IPS-20b (cell line): Measurements from ENCODE around the gene OR2W1.

Source experiments
- H3K27ac ChIP-seq: one replicate; pipeline ENCODE4 v1.5.1; 2013; ENCODE audit warnings: low read length
- H3K27me3 ChIP-seq: 2 replicates; pipeline ENCODE4 v1.6.1; 2013; ENCODE audit warnings: mild to moderate bottlenecking, low read length, inconsistent platforms; ENCODE audit not compliant: insufficient read depth
- H3K36me3 ChIP-seq: 2 replicates; pipeline ENCODE4 v1.6.1; 2013; ENCODE audit warnings: low read depth, mild to moderate bottlenecking, inconsistent platforms, low read length, moderate library complexity; ENCODE audit not compliant: insufficient read depth
- H3K4me1 ChIP-seq: 2 replicates; pipeline ENCODE4 v1.6.1; 2013; ENCODE audit warnings: mild to moderate bottlenecking, control low read depth, inconsistent platforms, low read length, moderate library complexity; ENCODE audit not compliant: insufficient read depth
- H3K4me3 ChIP-seq: 2 replicates; pipeline ENCODE4 v1.5.1; 2013; ENCODE audit warnings: mild to moderate bottlenecking, low read length, inconsistent platforms
- H3K9ac ChIP-seq: 2 replicates; pipeline ENCODE4 v1.6.1; 2013; ENCODE audit warnings: low read depth, mild to moderate bottlenecking, inconsistent platforms, low read length, moderate library complexity
- H3K9me3 ChIP-seq: 2 replicates; pipeline ENCODE4 v1.6.1; 2013; ENCODE audit warnings: mild to moderate bottlenecking, low read depth, low read length, inconsistent platforms; ENCODE audit not compliant: insufficient read depth

The OR2W1 gene, protein sequence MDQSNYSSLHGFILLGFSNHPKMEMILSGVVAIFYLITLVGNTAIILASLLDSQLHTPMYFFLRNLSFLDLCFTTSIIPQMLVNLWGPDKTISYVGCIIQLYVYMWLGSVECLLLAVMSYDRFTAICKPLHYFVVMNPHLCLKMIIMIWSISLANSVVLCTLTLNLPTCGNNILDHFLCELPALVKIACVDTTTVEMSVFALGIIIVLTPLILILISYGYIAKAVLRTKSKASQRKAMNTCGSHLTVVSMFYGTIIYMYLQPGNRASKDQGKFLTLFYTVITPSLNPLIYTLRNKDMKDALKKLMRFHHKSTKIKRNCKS

GRCh38 chr6:29045075-29045474, at the start of gene OR2W1:
Gene OR2W1, minus strand, starts transcription at chr6:29045175. Its CDS starts 0 bp downstream, at chr6:29045175.
- H3K27ac ChIP-seq, result no peak within 1 kb of the TSS
- H3K36me3 ChIP-seq, result no peaks in the 10 kb centered on the region
- no peak within 1 kb of the TSS for H3K4me3 ChIP-seq
- H3K27me3 ChIP-seq, result no peaks in the 10 kb centered on the region
- H3K9ac ChIP-seq, result no peak within 1 kb of the TSS
- no peaks in the 10 kb centered on the region for H3K4me1 ChIP-seq
- H3K9me3 ChIP-seq, result no peaks in the 10 kb centered on the region

DNA sequence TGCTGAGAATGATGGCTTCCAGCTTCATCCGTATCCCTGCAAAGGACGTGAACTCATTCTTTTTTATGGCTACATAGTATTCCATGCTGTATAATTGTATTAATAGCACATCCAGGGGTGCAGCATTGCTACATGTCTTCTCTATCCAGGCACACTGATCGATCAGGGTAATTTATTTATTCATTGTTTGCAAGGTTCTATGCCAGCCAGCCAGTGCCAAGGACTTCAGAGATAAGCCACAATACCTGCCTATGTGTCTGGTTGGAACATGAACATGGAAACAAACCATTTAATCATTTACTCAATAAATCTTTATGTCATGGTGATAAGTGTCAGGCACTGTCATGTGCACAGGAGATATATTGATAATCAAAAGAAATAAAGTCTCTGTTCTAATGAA, 48.0 kb upstream of the OR2W1 start:
- H3K27me3 ChIP-seq, result no peaks in the 10 kb centered on the region
- H3K4me3 ChIP-seq, result no peak overlapping the region
- no peaks in the 10 kb centered on the region for H3K9me3 ChIP-seq
- no peak overlapping the region for H3K9ac ChIP-seq
- H3K4me1 ChIP-seq, result no peaks in the 10 kb centered on the region
- H3K27ac ChIP-seq, result no peak overlapping the region
- no peaks in the 10 kb centered on the region for H3K36me3 ChIP-seq

GRCh38 chr6:29087213-29087612, 42.2 kb upstream of the OR2W1 start, which contains the start of gene OR2B3:
Gene OR2B3, minus strand, starts transcription at chr6:29087313. Its CDS starts 65 bp downstream, at chr6:29087248.
- H3K9ac ChIP-seq, result no peak within 1 kb of the TSS
- no peaks in the 10 kb centered on the region for H3K9me3 ChIP-seq
- no peaks in the 10 kb centered on the region for H3K36me3 ChIP-seq
- H3K4me3 ChIP-seq, result no peak within 1 kb of the TSS
- no peak within 1 kb of the TSS for H3K27ac ChIP-seq
- no peaks in the 10 kb centered on the region for H3K27me3 ChIP-seq
- no peaks in the 10 kb centered on the region for H3K4me1 ChIP-seq

GRCh38 chr6:29082457-29082856, 37.5 kb upstream of the OR2W1 start:
- Histone ChIP-seq H3K4me3 (no peak overlapping the region), H3K27me3 (no peaks in the 10 kb centered on the region), H3K36me3 (no peaks in the 10 kb centered on the region), H3K9me3 (no peaks in the 10 kb centered on the region), H3K4me1 (no peaks in the 10 kb centered on the region), H3K27ac (no peak overlapping the region), H3K9ac (no peak overlapping the region)

DNA sequence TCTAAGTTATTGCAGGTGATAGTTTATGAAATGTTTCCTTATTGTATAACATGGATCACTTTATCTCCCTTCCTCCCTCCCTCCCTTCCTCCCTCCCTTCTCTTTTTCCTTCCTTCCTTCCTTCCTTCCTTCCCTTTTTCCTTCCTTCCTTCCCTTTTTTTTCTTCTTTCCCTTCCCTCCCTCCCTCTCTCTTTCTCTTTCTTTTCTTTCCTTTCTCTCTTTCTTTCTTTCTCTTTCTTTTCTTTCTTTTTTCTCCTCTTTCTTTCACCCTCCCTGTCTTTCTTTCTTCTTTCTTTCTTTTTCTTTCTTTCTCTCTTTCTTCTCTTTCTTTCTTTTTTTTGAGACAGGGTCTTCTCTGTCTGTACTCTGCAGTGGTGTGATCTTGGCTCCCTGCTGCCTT, 36.3 kb upstream of the OR2W1 start:
- H3K27ac ChIP-seq, result no peak overlapping the region

GRCh38 chr6:29079203-29079602, 34.2 kb upstream of the OR2W1 start:
- Histone ChIP-seq H3K9me3 (no peaks in the 10 kb centered on the region), H3K4me1 (no peaks in the 10 kb centered on the region), H3K36me3 (no peaks in the 10 kb centered on the region), H3K9ac (no peak overlapping the region), H3K4me3 (no peak overlapping the region), H3K27me3 (no peaks in the 10 kb centered on the region), H3K27ac (no peak overlapping the region)

More for the DNA sequence above, 36.3 kb upstream of the OR2W1 start:
- Histone ChIP-seq H3K4me3 (no peak overlapping the region), H3K4me1 (no peaks in the 10 kb centered on the region), H3K9me3 (no peaks in the 10 kb centered on the region), H3K9ac (no peak overlapping the region), H3K27me3 (no peaks in the 10 kb centered on the region), H3K36me3 (no peaks in the 10 kb centered on the region)

GRCh38 chr6:29071831-29072723, 27.1 kb upstream of the OR2W1 start:
- Histone ChIP-seq H3K4me1 (no peaks in the 10 kb centered on the region), H3K4me3 (no peak overlapping the region), H3K36me3 (no peaks in the 10 kb centered on the region)

GRCh38 chr6:29051680-29052079, 6.7 kb upstream of the OR2W1 start:
- Histone ChIP-seq H3K27me3 (no peaks in the 10 kb centered on the region), H3K4me3 (no peak overlapping the region), H3K4me1 (no peaks in the 10 kb centered on the region), H3K36me3 (no peaks in the 10 kb centered on the region), H3K9me3 (no peaks in the 10 kb centered on the region; the same call in 1 of the 2 replicates), H3K9ac (no peak overlapping the region), H3K27ac (no peak overlapping the region)

More at GRCh38 chr6:29071831-29072723, 27.1 kb upstream of the OR2W1 start:
- Histone ChIP-seq H3K9me3 (no peaks in the 10 kb centered on the region), H3K9ac (no peak overlapping the region), H3K27ac (no peak overlapping the region), H3K27me3 (no peaks in the 10 kb centered on the region)

- no peak overlapping the region for H3K9ac ChIP-seq
- no peaks in the 10 kb centered on the region for H3K9me3 ChIP-seq
- no peak overlapping the region for H3K4me3 ChIP-seq
- H3K27me3 ChIP-seq, result no peaks in the 10 kb centered on the region
- no peak overlapping the region for H3K27ac ChIP-seq
- H3K4me1 ChIP-seq, result no peaks in the 10 kb centered on the region
- no peaks in the 10 kb centered on the region for H3K36me3 ChIP-seq
Observed at GRCh38 chr6:29035951-29036350, 9.0 kb downstream of the OR2W1 start.

DNA sequence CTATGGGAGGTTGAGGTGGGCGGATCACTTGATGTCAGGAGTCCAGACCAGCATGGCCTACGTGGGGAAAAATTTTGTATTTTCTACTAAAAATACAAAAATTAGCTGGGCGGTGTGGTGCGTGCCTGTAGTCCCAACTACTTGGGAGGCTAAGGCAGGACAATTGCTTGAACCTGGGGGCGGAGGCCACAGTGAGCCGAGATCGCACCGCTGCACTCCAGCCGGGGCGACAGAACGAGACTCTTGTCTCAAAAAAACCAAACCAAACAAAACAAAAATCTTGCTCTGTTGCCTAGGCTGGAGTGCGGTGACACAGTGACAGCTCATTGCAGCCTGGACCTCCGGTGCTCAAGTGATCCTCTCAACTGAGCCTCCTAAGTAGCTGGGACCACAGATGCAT, 16.2 kb downstream of the OR2W1 start:
- no peaks in the 10 kb centered on the region for H3K9me3 ChIP-seq
- H3K36me3 ChIP-seq, result no peaks in the 10 kb centered on the region
- 0 out of 2 replicates have a peak, but pooled peaks cover 7% of the 10 kb centered on the region for H3K27me3 ChIP-seq
- no peak overlapping the region for H3K9ac ChIP-seq
- no peak overlapping the region for H3K4me3 ChIP-seq
- H3K4me1 ChIP-seq, result no peaks in the 10 kb centered on the region
- H3K27ac ChIP-seq, result no peak overlapping the region

DNA sequence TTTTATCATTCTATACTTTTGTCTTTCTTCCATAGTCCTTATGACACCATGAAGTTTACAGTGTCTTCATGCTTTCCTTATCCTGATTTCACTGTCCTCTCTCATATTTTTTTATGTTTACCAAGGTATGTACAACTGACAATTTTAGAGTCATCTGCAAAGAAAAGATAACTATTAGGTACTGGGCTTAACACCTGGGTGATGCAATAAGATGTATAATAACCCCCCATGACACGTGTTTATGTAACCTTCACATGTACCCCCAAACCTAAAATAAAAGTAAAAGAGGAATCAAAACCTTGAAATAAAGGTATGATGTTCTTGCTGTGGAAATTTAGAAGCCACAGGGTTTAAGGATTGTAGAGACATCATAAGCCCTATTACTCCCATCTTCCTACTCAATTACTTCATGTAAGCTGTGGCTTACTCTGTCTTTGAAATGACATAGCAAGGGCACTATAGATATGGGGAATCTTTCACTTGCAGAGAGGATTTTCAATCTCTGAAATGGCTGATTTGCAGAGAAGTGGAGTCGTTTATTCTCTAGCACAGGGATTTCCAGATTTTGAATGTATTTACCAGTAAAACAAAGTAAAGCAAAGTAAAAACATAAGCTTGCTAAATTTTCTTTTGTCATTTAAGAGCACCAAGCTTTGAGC, 18.9 kb downstream of the OR2W1 start:
- Histone ChIP-seq H3K27me3 (0 out of 2 replicates have a peak, but pooled peaks cover 7% of the 10 kb centered on the region), H3K4me3 (no peak overlapping the region)

More for the DNA sequence above, 18.9 kb downstream of the OR2W1 start:
- H3K36me3 ChIP-seq, result no peaks in the 10 kb centered on the region
- H3K27ac ChIP-seq, result no peak overlapping the region
- no peak overlapping the region for H3K9ac ChIP-seq
- H3K4me1 ChIP-seq, result no peaks in the 10 kb centered on the region
- no peaks in the 10 kb centered on the region for H3K9me3 ChIP-seq
